Measurements from ENCODE around the gene NLGN1. TPM values are rescaled to one million over a fixed set of nuclear protein-coding genes. Genes with fewer than 3 reads are reported as not detected.

Gene NLGN1
- total RNA-seq, 1 donor from 2014 or later = not detected

GRCh38 chr3:173479301-173479700 lies 81.8 kb downstream of the NLGN1 start:
- DNase-seq (ENCODE audit: low spot score) = no peak
- peaks cover 12% of the 10 kb centered on the region for H3K9me3 Mint-ChIP-seq (ENCODE audit: low read depth)
- H3K27me3 Mint-ChIP-seq (ENCODE audit: low read depth) = no peaks in the 10 kb centered on the region
- H3K27ac Mint-ChIP-seq (ENCODE audit: unreplicated experiment) = no peak overlapping the region
- no peaks in the 10 kb centered on the region for H3K36me3 Mint-ChIP-seq (ENCODE audit: low read depth)
- H3K4me3 Mint-ChIP-seq (ENCODE audit: unreplicated experiment) = no peak overlapping the region
- no peaks in the 10 kb centered on the region for H3K4me1 Mint-ChIP-seq (ENCODE audit: low read depth)
- TF ChIP-seq CTCF (IDR thresholded peaks at IDR 0.05) = no peak

- H3K4me1 Mint-ChIP-seq (ENCODE audit: low read depth) = peaks cover 6% of the 10 kb centered on the region
- TF ChIP-seq CTCF (IDR thresholded peaks at IDR 0.05) = no peak
- H3K4me3 Mint-ChIP-seq (ENCODE audit: unreplicated experiment) = no peak overlapping the region
- no peak for DNase-seq (ENCODE audit: low spot score)
- H3K27ac Mint-ChIP-seq (ENCODE audit: unreplicated experiment) = no peak overlapping the region
- H3K27me3 Mint-ChIP-seq (ENCODE audit: low read depth) = no peaks in the 10 kb centered on the region
- peaks cover 3% of the 10 kb centered on the region for H3K9me3 Mint-ChIP-seq (ENCODE audit: low read depth)
- no peaks in the 10 kb centered on the region for H3K36me3 Mint-ChIP-seq (ENCODE audit: low read depth)
Observed at GRCh38 chr3:173501931-173502489, 104.5 kb downstream of the NLGN1 start.

- DNase-seq (ENCODE audit: low spot score) = no peak
- Mint-ChIP-seq H3K27me3 (ENCODE audit: low read depth) (no peaks in the 10 kb centered on the region), H3K9me3 (ENCODE audit: low read depth) (peaks cover 3% of the 10 kb centered on the region), H3K4me1 (ENCODE audit: low read depth) (peaks cover 6% of the 10 kb centered on the region), H3K27ac (ENCODE audit: unreplicated experiment) (no peak overlapping the region), H3K36me3 (ENCODE audit: low read depth) (no peaks in the 10 kb centered on the region), H3K4me3 (ENCODE audit: unreplicated experiment) (no peak overlapping the region)
- TF ChIP-seq CTCF (IDR thresholded peaks at IDR 0.05) = no peak
Observed at GRCh38 chr3:173502983-173503568, 105.5 kb downstream of the NLGN1 start.

GRCh38 chr3:173510565-173510964 lies 113.0 kb downstream of the NLGN1 start:
- H3K4me1 Mint-ChIP-seq (ENCODE audit: low read depth) = no peaks in the 10 kb centered on the region
- H3K36me3 Mint-ChIP-seq (ENCODE audit: low read depth) = no peaks in the 10 kb centered on the region
- no peak for TF ChIP-seq CTCF (IDR thresholded peaks at IDR 0.05)
- no peaks in the 10 kb centered on the region for H3K27me3 Mint-ChIP-seq (ENCODE audit: low read depth)
- no peak overlapping the region for H3K27ac Mint-ChIP-seq (ENCODE audit: unreplicated experiment)
- no peak for DNase-seq (ENCODE audit: low spot score)
- no peak overlapping the region for H3K4me3 Mint-ChIP-seq (ENCODE audit: unreplicated experiment)
- H3K9me3 Mint-ChIP-seq (ENCODE audit: low read depth) = peaks cover 2% of the 10 kb centered on the region

GRCh38 chr3:173513123-173513522 lies 115.6 kb downstream of the NLGN1 start:
- Mint-ChIP-seq H3K27me3 (ENCODE audit: low read depth) (no peaks in the 10 kb centered on the region), H3K4me1 (ENCODE audit: low read depth) (no peaks in the 10 kb centered on the region), H3K4me3 (ENCODE audit: unreplicated experiment) (no peak overlapping the region), H3K9me3 (ENCODE audit: low read depth) (peaks cover 2% of the 10 kb centered on the region), H3K27ac (ENCODE audit: unreplicated experiment) (no peak overlapping the region), H3K36me3 (ENCODE audit: low read depth) (no peaks in the 10 kb centered on the region)
- DNase-seq (ENCODE audit: low spot score) = no peak
- no peak for TF ChIP-seq CTCF (IDR thresholded peaks at IDR 0.05)
